Stimulated activated CD8-positive, alpha-beta memory T cell treated with anti-CD3 and anti-CD28 coated beads, Interleukin-4, amount 100 ng/mL, for 48 hours (primary cell): ENCODE measurements around the gene CD177.
"Not testable (repeated sequence)": the region's sequence is repeated elsewhere in the genome, so short reads cannot be mapped to it uniquely, and the experiment has no call there.

ENCODE experiments used
- DNase-seq: peaks from one replicate; pipeline ENCODE4 v3.0.0-alpha.2; 2020

Gene CD177, protein sequence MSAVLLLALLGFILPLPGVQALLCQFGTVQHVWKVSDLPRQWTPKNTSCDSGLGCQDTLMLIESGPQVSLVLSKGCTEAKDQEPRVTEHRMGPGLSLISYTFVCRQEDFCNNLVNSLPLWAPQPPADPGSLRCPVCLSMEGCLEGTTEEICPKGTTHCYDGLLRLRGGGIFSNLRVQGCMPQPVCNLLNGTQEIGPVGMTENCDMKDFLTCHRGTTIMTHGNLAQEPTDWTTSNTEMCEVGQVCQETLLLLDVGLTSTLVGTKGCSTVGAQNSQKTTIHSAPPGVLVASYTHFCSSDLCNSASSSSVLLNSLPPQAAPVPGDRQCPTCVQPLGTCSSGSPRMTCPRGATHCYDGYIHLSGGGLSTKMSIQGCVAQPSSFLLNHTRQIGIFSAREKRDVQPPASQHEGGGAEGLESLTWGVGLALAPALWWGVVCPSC

DNA sequence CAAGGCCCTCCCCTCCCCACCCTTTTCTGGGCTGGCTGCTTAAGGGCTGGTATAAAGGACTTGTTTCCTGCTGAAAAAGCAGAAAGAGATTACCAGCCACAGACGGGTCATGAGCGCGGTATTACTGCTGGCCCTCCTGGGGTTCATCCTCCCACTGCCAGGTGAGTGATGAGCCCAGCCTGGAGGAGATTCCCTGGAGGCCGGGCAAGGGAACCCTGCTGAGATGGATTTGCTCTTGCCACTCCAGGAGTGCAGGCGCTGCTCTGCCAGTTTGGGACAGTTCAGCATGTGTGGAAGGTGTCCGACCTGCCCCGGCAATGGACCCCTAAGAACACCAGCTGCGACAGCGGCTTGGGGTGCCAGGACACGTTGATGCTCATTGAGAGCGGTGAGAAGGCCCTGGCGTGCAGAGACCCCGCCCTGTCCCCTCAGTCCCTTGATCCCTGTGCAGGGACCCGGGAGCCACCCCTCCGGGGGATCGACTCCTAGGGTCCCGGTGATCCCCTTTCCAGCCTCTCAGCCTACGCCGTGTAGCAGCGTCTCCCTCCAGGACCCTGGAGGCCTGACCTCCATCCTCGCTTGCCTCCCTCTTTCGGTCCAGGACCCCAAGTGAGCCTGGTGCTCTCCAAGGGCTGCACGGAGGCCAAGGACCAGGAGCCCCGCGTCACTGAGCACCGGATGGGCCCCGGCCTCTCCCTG, at the start of gene CD177:
CD177 (plus strand) TSS at position 81 of the 699 bp plus-strand sequence; CDS start at position 110, 29 bp downstream.
- DNase-seq = no peak

DNA sequence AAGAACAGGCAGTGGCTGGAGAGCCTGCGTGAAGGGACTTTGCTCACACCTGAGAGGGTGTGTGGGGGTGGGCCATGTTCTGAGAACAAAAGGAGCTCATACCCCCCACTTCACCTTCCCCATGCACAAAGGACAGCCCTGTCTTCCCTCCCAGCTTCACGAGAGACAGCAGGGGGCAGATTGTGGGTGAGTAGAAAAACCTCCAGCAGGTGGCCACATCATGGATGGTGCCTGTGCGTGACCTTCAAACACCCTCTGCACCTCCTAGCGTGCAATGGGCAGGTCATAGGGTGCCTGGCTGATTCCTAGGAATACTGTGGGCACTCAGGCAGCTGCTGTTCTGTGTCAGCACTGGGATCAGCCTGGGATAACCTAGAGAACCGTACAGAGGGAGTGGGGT, 47.8 kb upstream of the CD177 start:
- no peak for DNase-seq

DNA sequence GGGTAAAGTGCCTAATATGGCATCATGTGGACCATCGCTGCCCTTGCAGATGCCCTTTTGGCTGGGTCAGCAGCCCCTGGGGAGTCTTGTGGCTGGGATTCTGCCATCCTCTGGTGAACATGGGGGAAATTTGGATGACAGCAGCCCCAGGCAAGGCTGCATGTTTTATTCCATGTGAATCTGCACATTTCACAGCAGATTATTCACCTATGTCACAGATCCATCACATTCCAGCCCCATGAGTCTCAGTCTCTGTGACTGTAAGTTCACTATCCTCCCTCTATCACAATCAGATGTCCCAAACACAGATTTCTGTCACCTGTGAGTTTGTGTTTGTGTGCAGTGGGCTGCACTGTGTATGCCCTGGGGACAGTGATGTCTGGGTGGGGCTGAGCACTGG, 47.4 kb upstream of the CD177 start:
- no peak for DNase-seq

DNA sequence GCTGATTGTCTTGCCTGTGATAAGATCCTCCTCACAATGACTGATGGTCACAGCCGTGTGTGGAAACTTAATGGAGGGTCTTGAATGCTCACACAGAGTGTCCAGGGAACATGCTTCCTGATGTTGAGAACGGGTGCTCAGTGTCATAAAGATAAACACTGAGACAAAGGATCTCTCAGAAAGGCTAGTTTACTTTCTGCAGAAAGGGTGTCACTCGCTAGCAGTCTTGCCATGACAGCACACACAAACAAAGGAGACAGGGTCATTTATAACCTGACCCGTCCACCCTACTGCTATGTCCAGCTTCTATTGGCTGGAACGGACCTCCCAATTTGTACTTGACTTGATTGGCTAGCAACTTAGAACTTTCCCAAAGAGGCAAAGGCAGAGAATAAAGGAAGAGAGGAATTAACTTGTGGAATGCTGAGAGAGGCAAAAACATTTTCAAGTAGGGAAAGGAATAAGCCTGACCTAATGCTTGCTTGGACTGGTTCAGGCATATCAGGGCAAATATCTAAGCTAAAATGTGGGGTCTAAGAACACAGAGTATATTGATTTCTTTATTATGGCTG, 45.2 kb upstream of the CD177 start:
- no peak for DNase-seq

DNA sequence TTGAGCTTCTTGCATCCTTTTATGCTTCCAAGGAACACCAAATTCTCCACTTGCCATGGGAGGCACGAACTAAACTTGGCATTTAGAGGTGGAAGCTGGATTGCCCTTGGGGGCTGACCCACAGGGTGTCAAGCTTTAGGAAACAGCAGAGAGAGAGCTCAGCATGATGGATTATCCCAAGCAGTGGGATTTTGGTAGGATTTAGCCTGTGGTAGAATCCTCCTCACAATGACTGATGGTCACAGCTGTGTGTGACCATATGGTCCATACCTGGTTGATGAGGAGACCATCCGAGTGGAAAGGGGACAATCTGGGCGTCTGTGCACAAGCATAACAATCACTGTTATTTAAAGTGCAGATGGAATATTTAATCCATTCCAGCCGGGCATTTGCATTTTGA, 44.0 kb upstream of the CD177 start:
- no peak for DNase-seq

DNA sequence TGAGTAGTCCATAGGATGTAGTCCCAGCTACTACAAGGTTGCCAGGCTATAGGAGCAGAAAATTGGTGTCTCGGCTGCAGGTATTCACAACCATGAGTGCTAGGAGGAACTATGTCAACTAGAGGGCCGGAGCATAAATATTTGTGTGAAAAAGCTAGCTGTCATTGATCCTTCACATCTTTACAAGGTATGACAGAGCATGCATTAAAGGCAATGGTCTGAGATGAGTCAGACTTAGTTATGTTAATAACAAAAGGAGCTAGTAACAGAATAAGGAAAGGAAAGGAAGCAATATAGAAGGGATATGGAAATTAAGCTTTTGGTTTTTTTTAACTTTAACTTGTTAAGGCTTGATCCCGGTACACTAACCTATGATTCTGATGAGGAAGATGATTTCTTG, 43.3 kb upstream of the CD177 start:
- no peak for DNase-seq

DNA sequence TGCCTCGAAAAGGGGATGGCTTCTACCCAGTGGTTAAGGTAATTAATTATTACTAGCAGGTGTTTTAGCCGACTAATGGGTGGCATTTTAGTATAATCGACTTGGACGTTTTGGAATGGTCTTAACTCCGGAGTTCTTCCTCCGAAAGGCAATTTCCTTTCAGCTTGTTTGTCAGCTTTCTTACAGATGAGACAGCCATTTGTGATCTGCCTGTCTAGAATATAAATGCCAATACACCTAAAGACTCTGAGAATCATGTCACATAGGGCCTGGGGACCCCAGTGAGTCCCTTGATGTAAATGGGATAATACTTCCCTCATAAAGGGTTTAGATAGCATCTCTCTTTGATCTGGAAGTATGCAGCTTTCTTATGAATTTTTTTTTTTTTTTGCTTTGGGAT, 42.2 kb upstream of the CD177 start:
- DNase-seq = no peak

DNA sequence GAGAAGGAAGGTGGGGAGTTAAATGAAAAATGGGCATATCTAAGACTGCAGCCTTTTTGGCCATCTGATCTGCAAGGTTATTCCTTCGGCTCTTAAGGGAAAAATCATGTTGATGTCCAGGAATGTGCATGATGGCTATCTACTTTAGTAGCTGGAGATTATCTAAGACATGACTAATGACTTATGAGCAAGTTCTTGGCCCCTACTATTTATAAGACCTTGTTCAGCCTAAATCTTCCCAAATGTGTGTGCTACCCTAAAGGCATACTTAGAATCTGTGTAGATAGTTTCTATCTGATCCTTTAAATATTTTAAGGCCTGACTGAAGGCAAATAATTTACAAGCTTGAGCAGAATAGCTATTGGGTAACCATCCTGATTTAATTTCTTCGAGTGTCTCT, 41.8 kb upstream of the CD177 start:
- no peak for DNase-seq

DNA sequence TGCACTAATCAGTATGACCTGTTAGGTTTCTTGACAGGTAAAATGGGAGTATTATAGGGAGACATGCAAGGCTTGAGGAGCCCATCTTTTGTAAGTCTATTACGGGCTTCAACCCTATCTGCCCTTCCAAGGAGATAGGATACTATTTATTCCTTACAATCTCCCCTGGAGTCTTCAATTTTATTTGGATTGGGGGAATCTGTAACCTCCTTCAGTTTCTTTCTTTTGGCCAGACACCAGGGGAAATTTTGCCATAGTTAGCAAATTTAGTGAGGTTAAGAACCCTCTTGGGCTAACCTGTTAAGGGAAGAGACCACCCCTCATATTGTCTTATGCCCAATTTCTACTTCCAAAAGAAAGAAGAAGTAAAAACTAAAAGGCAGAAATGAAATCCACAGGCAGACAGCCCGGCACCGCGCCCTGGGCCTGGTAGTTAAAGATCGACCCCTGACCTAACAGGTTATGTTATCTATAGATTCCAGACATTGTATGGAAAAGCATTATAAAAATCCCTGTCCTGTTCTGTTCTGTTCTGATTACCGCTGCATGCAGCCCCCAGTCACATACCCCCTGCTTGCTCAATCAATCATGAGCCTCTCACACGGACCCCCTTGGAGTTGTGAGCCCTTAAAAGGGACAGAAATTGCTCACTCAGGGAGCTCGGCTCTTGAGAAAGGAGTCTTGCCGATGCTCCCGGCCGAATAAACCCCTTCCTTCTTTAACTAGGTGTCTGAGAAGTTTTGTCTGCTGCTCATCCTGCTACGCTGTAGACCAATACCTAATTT, 39.6 kb upstream of the CD177 start:
- DNase-seq = no peak

DNA sequence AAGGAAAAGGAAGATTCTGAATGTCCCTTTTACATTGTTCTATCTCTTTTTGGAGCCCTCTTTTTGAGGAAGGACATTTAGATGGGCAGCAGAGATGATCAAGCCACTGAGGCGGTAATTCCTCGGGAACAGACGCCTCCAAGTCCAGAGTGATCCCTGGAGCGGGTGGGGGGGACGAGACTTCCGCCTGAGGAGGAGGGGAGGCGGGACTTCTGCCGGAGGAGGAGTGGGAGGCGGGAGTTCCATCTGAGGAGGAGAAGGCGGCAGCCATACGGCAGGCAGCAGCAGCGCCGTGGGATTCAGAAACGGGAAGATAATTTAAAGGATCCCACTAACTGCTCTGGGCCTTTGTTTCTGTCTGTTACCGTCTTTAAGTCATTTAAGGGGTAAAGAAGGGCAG, 37.6 kb upstream of the CD177 start:
- DNase-seq = no peak

DNA sequence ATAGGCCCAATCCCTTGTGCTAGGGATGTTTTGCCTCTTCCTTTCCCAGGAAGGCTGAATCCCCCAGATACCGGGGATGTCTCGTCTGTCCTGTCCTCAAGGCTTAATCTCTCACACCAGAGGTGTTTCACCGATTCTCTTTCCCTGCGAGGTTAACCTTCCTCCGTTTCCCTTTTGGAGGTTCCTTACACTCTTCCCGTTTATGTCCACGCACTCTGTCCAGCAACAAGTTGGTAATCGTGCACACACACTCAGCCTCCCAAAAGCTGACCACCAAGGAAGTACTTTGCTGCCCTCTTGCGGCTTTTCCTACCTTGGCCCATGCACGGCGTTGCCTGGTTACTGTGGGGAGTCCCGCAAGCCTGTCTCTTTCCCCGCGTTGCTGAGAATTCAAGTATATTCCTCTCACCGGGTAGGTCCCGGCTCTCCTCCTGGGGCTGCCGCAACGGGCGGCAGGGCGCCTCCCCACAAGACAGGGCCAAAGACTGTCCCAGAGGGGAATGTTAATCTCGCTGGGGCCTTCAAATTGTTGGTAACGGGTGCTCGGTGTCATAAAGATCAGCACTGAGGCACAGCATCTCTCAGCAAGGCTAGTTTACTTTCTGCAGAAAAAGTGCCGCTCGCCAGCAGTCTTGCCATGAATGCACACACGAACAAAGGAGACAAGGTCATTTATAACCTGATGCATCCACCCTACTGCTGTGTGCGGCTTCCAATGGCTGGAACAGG, 36.7 kb upstream of the CD177 start:
- no peak for DNase-seq

DNA sequence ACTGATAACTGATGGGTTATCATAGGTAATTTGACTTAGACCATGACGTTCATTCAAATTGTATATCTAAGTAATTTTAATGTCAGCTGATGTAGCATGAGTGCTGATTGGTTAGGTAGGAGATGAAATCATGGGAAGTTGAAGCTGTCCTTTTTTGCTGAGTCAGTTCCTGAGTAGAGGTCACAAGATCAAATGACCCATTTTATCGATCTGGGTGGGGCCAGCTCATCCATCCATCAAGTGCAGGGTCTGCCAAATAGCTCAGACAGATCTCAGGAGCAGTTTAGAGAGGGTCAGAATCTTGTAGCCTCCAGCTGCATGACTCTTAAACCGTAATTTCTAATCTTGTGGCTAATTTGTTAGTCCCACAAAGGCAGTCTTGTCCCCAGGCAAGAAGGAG, 35.3 kb upstream of the CD177 start:
- DNase-seq = no peak

DNA sequence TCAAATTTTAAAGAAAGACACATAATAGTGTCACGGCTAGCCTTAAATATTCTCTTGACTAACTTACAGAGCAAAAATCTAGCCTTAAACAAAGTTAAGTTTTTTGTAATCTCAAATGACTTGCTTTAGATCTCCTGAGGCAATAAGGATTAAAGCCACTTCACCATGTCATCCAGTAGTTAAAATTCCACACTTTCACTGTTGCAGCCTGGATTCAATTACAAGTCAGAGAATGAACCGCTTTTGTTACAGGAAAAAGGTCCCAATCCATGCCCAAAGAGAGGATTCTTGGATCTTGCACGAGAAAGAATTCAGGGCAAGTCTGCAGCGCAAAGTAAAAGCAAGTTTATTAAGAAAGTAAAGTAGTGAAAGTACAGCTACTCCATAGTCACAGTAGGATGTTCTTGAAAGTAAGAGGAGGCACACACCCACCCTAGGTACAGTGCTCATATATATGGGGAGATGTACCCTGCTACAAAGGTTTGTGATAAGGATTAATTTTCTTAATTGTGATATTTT, 34.6 kb upstream of the CD177 start:
- no peak for DNase-seq

DNA sequence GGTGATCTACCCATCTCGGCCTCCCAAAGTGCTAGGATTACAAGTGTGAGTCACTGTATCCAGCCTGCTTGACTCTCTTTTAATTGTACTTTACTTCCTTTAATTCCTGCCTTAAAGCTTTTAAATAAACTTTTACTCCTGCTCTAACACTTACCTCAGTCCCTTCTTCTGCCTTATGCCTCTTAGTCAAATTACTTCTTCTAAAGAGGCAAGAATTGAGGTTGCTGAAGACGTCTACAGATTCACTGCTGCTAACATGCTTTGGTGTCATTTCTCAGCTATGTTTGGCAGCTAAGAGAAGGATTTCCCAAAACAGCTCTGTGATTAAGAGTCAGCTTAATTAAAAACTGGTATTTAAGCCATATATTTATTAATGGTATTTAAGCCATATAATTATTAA, 32.9 kb upstream of the CD177 start:
- DNase-seq = no peak

DNA sequence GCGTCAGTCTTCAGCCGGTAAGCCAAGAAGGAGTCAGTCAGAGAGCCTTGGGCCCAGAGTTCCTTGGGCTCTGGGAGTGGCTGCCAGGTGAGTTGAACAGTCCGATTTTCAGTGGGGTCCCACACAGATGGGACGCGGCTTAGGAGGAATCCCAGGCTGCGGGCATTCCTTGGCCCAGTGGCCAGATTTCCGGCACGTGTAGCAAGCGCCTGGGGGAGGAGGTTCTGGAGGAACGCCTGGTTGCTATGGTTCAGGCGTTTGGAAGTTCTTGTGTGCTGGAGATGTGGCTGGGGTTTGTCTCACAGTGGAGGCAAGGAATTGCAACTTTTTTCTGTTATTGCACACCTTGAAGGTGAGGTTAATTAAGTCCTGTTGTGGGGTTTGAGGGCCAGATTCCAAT, 26.7 kb upstream of the CD177 start:
- DNase-seq = not testable (repeated sequence)

DNA sequence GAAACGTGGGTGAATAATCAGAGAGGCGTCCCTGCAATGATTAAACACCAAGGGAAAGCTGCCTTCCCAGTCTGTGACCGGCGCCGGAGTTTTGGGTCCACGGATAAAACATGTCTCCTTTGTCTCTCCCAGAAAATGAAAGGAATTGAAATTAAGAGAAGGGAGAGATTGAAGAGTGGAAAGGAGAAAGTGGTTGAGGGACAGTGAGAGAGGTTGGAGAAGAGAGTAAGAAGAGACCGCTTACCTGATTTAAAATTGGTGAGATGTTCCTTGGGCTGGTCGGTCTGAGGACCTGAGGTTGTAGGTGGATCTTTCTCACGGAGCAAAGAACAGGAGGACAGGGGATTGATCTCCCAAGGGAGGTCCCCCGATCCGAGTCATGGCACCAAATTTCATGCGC, 24.9 kb upstream of the CD177 start:
- not testable (repeated sequence) for DNase-seq

DNA sequence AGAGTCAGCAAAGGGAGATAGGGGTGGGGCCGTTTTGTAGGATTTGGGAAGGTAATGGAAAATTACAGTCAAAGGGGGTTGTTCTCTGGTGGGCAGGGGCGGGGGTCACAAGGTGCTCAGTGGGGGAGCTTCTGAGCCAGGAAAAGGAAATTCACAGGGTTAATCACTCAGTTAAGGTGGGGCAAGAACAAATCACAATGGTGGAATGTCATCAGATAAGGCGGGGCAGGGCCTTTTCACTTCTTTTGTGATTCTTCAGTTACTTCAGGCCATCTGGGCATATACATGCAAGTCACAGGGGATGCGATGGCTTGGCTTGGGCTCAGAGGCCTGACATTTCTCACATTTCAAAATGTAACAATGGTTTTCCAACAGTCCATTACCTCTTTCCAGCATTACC, 24.4 kb upstream of the CD177 start:
- DNase-seq = not testable (repeated sequence)

DNA sequence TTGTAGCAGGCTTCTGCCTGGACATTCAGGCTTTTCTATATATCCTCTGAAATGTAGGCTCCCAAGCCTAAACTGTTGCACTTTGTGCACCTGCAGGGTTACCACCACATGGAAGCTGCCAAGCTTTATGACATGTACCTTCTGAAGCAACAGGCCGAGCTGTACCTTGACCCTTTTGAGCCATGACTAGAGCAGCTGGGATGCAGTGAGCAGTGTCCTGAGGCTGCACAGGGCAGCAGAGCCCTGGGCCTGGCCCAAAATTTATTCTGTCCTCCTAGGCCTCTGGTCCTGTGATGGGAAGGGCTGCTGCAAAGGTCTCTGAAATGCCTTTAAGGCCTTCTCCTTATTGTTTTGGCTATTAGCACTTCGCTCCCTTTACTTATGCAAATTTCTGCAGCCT, 23.5 kb upstream of the CD177 start:
- no peak for DNase-seq

DNA sequence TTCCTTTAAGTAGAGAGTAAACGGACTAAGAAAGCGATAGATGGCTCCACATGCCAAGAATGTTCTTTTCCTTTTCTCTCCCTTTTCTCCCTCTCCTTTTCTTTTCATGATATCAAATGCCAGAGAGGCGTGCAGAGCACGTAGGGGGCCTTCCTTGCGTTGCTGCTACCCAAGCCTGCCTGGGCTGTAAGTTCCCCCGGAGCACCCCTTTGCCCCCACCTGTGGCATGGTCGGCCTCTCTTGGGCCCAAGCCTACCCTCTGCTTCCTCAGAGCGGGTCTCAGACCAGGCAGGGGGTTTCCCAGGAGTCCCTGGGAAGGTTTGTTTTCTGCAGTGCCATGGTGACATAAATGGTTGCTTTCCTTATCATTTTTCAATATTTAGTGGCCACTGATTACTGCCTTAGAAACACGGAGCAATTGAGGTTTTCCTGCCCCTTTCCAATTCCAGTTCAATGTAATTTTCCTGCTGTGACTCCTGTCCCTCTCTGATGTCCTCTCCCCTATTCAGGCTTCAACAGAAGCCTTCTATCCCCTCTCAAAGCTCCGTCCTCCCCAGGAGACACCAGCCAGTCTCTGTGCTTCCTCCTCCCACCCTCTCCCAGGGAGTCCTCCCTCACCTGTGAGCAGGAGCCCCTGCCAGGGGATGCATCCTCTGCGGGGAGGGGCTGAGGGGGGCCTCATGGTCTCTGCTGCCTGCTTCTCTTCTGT, 22.6 kb upstream of the CD177 start:
- DNase-seq = no peak

DNA sequence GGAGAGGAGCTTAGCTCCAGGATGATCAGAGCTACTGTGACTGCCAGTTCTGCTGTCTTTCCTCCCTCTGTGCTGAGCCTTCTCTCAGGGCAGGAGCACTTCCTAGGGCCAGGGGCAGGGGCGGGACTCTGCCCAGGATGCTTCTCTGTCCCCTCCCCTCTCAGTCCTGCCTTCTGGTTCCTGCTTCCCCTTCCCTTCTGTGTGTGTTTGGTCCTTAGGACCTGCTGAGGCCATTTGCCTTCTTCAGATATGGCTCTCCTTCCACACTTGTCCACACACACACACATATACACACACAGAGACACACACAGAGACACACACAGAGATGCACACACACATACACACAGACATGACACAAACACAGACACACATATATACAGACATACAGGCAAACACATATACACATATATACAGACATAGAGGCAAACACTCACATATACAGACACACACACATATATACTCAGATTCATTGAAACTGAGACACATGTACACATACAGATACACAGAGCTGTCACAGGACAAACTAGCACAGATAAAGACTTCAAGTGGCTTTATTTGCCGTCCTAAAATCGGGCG, 22.0 kb upstream of the CD177 start:
- DNase-seq = no peak
